ENCODE results near the gene KCNAB2. TPM values are rescaled to one million over a fixed set of nuclear protein-coding genes. Genes with fewer than 3 reads are reported as not detected.

KCNAB2 gene
- total and polyA plus RNA-seq, 2 experiments from 2014 or later, result 3.9 to 4.8 TPM

GRCh38 chr1:6045110-6045502 lies 582 bp upstream of the KCNAB2 start:
- Histone ChIP-seq H3F3A (ENCODE audit: insufficient read depth) (no peaks in the 10 kb centered on the region), H3K4me2 (ENCODE audit: unreplicated experiment) (no peak overlapping the region), H3K4me3 (no peak overlapping the region), H3K27me3 (replicated peaks; ENCODE audit: insufficient read depth) (no peaks in the 10 kb centered on the region), H3K9me3 (ENCODE audit: low read depth) (no peaks in the 10 kb centered on the region), H3K9ac (no peak overlapping the region), H3K4me1 (ENCODE audit: insufficient read depth) (no peaks in the 10 kb centered on the region), H3K9me2 (ENCODE audit: insufficient read depth) (no peaks in the 10 kb centered on the region), H3K79me2 (ENCODE audit: insufficient read depth) (no peaks in the 10 kb centered on the region), H4K20me1 (ENCODE audit: insufficient read depth) (no peaks in the 10 kb centered on the region), H3K27ac (no peak overlapping the region), H2AFZ (no peak overlapping the region), H3K36me3 (ENCODE audit: low read depth) (no peaks in the 10 kb centered on the region)
- TF ChIP-seq EZH2 (IDR thresholded peaks at IDR 0.05; ENCODE audit: insufficient read depth, poor library complexity, severe bottlenecking) (no peak), EZH2phosphoT487 (IDR thresholded peaks at IDR 0.05; ENCODE audit: insufficient read depth, low read depth) (no peak)
- 64 to 74% methylated on average over 9 of the region's 9 CpGs for WGBS, 2 experiments (ENCODE audit: low coverage in 1 of 2, low lambda C conversion rate in 2 of 2, missing lambda C conversion rate in 2 of 2)
- in situ Hi-C loops (cut with MboI), result no loop called here
- DNase-seq, result no peak

- Histone ChIP-seq H3K36me3 (ENCODE audit: low read depth) (no peaks in the 10 kb centered on the region), H3K4me1 (ENCODE audit: insufficient read depth) (no peaks in the 10 kb centered on the region), H3K4me2 (ENCODE audit: unreplicated experiment) (no peak overlapping the region), H3K27ac (no peak overlapping the region), H3K9me2 (ENCODE audit: insufficient read depth) (no peaks in the 10 kb centered on the region), H3K4me3 (no peak overlapping the region), H4K20me1 (ENCODE audit: insufficient read depth) (no peaks in the 10 kb centered on the region), H2AFZ (no peak overlapping the region), H3K9me3 (ENCODE audit: low read depth) (no peaks in the 10 kb centered on the region), H3K9ac (no peak overlapping the region), H3K79me2 (ENCODE audit: insufficient read depth) (no peaks in the 10 kb centered on the region), H3F3A (ENCODE audit: insufficient read depth) (no peaks in the 10 kb centered on the region), H3K27me3 (replicated peaks; ENCODE audit: insufficient read depth) (no peaks in the 10 kb centered on the region)
- no peak for DNase-seq
- no peak for TF ChIP-seq EZH2 (IDR thresholded peaks at IDR 0.05; ENCODE audit: insufficient read depth, poor library complexity, severe bottlenecking)
- TF ChIP-seq EZH2phosphoT487 (IDR thresholded peaks at IDR 0.05; ENCODE audit: insufficient read depth, low read depth), result no peak
- WGBS, 2 experiments (ENCODE audit: low coverage in 1 of 2, low lambda C conversion rate in 2 of 2, missing lambda C conversion rate in 2 of 2), result 60 to 67% methylated on average over 9 to 14 of the region's 14 CpGs
- in situ Hi-C loops (cut with MboI), result no loop called here
Observed at GRCh38 chr1:6046279-6046678, 591 bp downstream of the KCNAB2 start.

DNA sequence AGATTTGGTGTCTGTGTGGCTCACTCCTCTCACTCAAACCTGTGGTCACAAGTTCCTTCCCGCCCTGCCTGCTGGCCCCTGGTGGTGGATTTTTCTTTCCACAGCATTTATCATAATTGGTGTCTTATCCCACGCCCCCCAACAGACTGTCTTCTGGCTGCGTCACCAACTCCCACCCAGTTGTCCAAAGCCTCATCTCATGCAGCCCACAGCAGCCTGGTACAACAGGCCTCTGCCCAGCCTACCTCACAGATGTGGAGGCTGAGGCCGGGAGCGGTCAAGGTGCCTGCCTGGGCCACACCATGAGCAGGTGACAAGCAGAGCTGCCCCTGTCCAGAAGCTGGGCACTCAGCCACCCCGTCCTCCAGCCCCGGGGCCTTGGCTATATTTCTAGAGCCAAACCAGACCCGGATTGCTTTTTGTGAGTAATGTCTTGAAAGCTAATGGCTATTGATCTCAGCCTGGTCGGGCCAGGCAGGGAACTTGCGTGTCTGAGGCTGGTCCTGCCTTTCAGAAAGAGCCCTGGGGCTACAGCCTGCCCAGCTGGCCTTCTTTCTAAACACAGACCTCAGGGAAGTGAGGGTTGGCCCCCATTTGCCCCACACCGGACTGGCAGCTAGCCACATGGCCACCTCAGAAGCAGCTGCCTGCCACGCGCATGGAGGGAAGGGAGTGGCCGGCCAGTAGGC lies 2.6 kb downstream of the KCNAB2 start:
- TF ChIP-seq EZH2 (IDR thresholded peaks at IDR 0.05; ENCODE audit: insufficient read depth, poor library complexity, severe bottlenecking) (no peak), EZH2phosphoT487 (IDR thresholded peaks at IDR 0.05; ENCODE audit: insufficient read depth, low read depth) (no peak)
- no peak overlapping the region for H3K4me2 ChIP-seq (ENCODE audit: unreplicated experiment)
- DNase-seq, result no peak
- WGBS, 2 experiments (ENCODE audit: low coverage in 1 of 2, low lambda C conversion rate in 2 of 2, missing lambda C conversion rate in 2 of 2), result 75 to 77% methylated on average over 14 of the region's 14 CpGs
- no peak overlapping the region for H2AFZ ChIP-seq
- no peak overlapping the region for H3K4me3 ChIP-seq
- H3K79me2 ChIP-seq (ENCODE audit: insufficient read depth), result no peaks in the 10 kb centered on the region
- H3K27me3 ChIP-seq (replicated peaks; ENCODE audit: insufficient read depth), result no peaks in the 10 kb centered on the region
- H3K36me3 ChIP-seq (ENCODE audit: low read depth), result no peaks in the 10 kb centered on the region
- H3K9me3 ChIP-seq (ENCODE audit: low read depth), result no peaks in the 10 kb centered on the region
- in situ Hi-C loops (cut with MboI), result no loop called here
- H3K9me2 ChIP-seq (ENCODE audit: insufficient read depth), result no peaks in the 10 kb centered on the region
- H3K9ac ChIP-seq, result no peak overlapping the region
- H3K4me1 ChIP-seq (ENCODE audit: insufficient read depth), result no peaks in the 10 kb centered on the region
- no peak overlapping the region for H3K27ac ChIP-seq
- no peaks in the 10 kb centered on the region for H4K20me1 ChIP-seq (ENCODE audit: insufficient read depth)
- H3F3A ChIP-seq (ENCODE audit: insufficient read depth), result peaks cover 6% of the 10 kb centered on the region; the same call in 1 of the 2 replicates

DNA sequence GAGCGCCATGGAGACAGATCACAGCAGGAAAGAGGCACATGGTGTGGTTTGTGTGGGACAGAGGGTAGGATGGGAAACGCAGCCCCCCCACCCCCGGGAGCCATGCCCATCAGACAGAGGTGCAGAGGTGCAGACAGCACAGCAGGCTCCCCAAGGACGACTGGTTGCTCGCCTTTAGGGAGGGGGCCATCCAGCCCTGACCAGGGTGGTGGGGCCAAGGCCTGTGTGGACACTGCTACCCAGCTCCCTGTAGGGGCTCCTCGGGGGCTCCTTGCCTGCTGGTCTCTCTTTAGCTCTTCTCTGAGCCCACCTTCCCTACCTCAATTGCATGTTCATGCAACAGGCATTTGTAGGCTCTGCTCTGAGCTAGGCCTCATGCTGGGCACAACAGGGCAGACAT lies 3.7 kb downstream of the KCNAB2 start:
- no peak for DNase-seq
- Histone ChIP-seq H3K27me3 (replicated peaks; ENCODE audit: insufficient read depth) (no peaks in the 10 kb centered on the region), H3K9me3 (ENCODE audit: low read depth) (no peaks in the 10 kb centered on the region), H2AFZ (no peak overlapping the region), H3K4me3 (no peak overlapping the region), H3K79me2 (ENCODE audit: insufficient read depth) (no peaks in the 10 kb centered on the region), H3F3A (ENCODE audit: insufficient read depth) (peaks cover 6% of the 10 kb centered on the region; the same call in 1 of the 2 replicates), H3K9me2 (ENCODE audit: insufficient read depth) (no peaks in the 10 kb centered on the region), H3K9ac (no peak overlapping the region), H4K20me1 (ENCODE audit: insufficient read depth) (no peaks in the 10 kb centered on the region), H3K4me2 (ENCODE audit: unreplicated experiment) (no peak overlapping the region), H3K4me1 (ENCODE audit: insufficient read depth) (no peaks in the 10 kb centered on the region), H3K36me3 (ENCODE audit: low read depth) (no peaks in the 10 kb centered on the region), H3K27ac (no peak overlapping the region)
- TF ChIP-seq EZH2phosphoT487 (IDR thresholded peaks at IDR 0.05; ENCODE audit: insufficient read depth, low read depth) (no peak), EZH2 (IDR thresholded peaks at IDR 0.05; ENCODE audit: insufficient read depth, poor library complexity, severe bottlenecking) (no peak)
- in situ Hi-C loops (cut with MboI), result no loop called here
- 51 to 64% methylated on average over 4 to 6 of the region's 6 CpGs for WGBS, 2 experiments (ENCODE audit: low coverage in 1 of 2, low lambda C conversion rate in 2 of 2, missing lambda C conversion rate in 2 of 2)

All from GM23248 (cell line).